Tibial nerve (tissue), 4 donors: ENCODE measurements around the gene FOSL2. TPM values are rescaled to one million over a fixed set of nuclear protein-coding genes. Genes with fewer than 3 reads are reported as not detected.

Source experiments
- DNase-seq, 2 donors: peaks; one replicate each; pipeline ENCODE4 v3.0.0-alpha.2; 2019; ENCODE audit warnings: low spot score in 2 of 2
- H3K27ac ChIP-seq, 4 donors: fragments of 200-600 bp; sonication (generic) in 3 of 4; one replicate each; pipeline ENCODE4 v1.5.1; 2017 to 2019; ENCODE audit warnings: mild to moderate bottlenecking in 1 of 4
- H3K27me3 ChIP-seq, 2 donors: fragments of 200-600 bp; sonication (generic) in 1 of 2; one replicate each; pipeline versions ENCODE4 v1.5.1 to v1.6.0; 2017 to 2019
- H3K36me3 ChIP-seq, 3 donors: fragments of 200-600 bp; sonication (generic); one replicate each; pipeline ENCODE4 v1.5.1; 2018 to 2019
- H3K4me1 ChIP-seq, 4 donors: fragments of 200-600 bp; sonication (generic) in 3 of 4; one replicate each; pipeline ENCODE4 v1.5.1; 2017 to 2019
- H3K4me3 ChIP-seq, 4 donors: fragments of 200-600 bp; sonication (generic) in 3 of 4; one replicate each; pipeline ENCODE4 v1.5.1; 2017 to 2019; ENCODE audit warnings: mild to moderate bottlenecking in 1 of 4, moderate library complexity in 1 of 4
- H3K9me3 ChIP-seq, 4 donors: fragments of 200-600 bp; sonication (generic) in 3 of 4; one replicate each; pipeline ENCODE4 v1.5.1; 2017 to 2019
- EP300 ChIP-seq, 2 donors: sonication (generic); formaldehyde crosslinking; IDR thresholded peaks; one replicate each; pipeline ENCODE4 v1.6.1; 2017; ENCODE audit warnings: antibody characterized with exemption in 2 of 2, mild to moderate bottlenecking in 1 of 2
- POLR2A ChIP-seq, 2 donors: fragments of 450-650 bp; IDR thresholded peaks; one replicate each; pipeline ENCODE4 v1.6.1; 2017; ENCODE audit warnings: antibody characterized with exemption in 2 of 2, mild to moderate bottlenecking in 2 of 2, moderate library complexity in 2 of 2
- WGBS, 2 donors: methylation state at CpG; one replicate each; pipeline ENCODE4 v1.1.5; 2018; 5-methylcytosine and 5-hydroxymethylcytosine counted together
- total RNA-seq, 4 donors: library from RNA; depleted of rRNA; stranded (reverse); fragments of >200 nt; gene quantifications; one replicate each; pipeline ENCODE4 v1.1.0, GENCODE V29; 2016
- TF ChIP-seq, protein P1 (sequence below), 5 experiments: fragments of 200-600 bp in 3 of 5; fragments of 450-650 bp in 2 of 5; sonication (generic) in 3 of 5; IDR thresholded peaks; one replicate each; pipeline ENCODE4 v1.5.1; 2016 to 2019; ENCODE audit warnings: antibody characterized with exemption in 5 of 5, mild to moderate bottlenecking in 3 of 5, moderate library complexity in 2 of 5

FOSL2 gene
- total RNA-seq, 4 donors from 2014 or later, result 141 to 207 (median 190) TPM

GRCh38 chr2:28356095-28356911 is 36.4 kb upstream of the FOSL2 start:
- 19 to 22% methylated on average over 9 to 12 of the region's 17 CpGs for WGBS, 2 donors
- TF ChIP-seq EP300 (IDR thresholded peaks at IDR 0.05), result peak in 1 of 2 donors; percentile 66
- TF ChIP-seq, protein P1, sequence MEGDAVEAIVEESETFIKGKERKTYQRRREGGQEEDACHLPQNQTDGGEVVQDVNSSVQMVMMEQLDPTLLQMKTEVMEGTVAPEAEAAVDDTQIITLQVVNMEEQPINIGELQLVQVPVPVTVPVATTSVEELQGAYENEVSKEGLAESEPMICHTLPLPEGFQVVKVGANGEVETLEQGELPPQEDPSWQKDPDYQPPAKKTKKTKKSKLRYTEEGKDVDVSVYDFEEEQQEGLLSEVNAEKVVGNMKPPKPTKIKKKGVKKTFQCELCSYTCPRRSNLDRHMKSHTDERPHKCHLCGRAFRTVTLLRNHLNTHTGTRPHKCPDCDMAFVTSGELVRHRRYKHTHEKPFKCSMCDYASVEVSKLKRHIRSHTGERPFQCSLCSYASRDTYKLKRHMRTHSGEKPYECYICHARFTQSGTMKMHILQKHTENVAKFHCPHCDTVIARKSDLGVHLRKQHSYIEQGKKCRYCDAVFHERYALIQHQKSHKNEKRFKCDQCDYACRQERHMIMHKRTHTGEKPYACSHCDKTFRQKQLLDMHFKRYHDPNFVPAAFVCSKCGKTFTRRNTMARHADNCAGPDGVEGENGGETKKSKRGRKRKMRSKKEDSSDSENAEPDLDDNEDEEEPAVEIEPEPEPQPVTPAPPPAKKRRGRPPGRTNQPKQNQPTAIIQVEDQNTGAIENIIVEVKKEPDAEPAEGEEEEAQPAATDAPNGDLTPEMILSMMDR (IDR thresholded peaks at IDR 0.05), result no peak
- peak; percentile 84 to 85 for DNase-seq
- H3K4me1 ChIP-seq, result peaks cover 0 to 26% (median 18%) of the 10 kb centered on the region in 4 donors
- H3K4me3 ChIP-seq, result no peak overlapping the region
- H3K36me3 ChIP-seq, result no peaks in the 10 kb centered on the region
- H3K27me3 ChIP-seq, result no peaks in the 10 kb centered on the region
- H3K9me3 ChIP-seq, result no peaks in the 10 kb centered on the region
- H3K27ac ChIP-seq, result peak overlapping the region; percentile 57 to 87 (median 74)

GRCh38 chr2:28357055-28357454 is 35.6 kb upstream of the FOSL2 start:
- peak overlapping the region; percentile 57 to 87 (median 74) for H3K27ac ChIP-seq
- no peak for TF ChIP-seq POLR2A (IDR thresholded peaks at IDR 0.05)
- TF ChIP-seq, protein P1 (IDR thresholded peaks at IDR 0.05), result no peak
- no peak for TF ChIP-seq EP300 (IDR thresholded peaks at IDR 0.05)
- H3K4me1 ChIP-seq, result peaks cover 0 to 26% (median 18%) of the 10 kb centered on the region in 4 donors
- DNase-seq, result no peak
- H3K9me3 ChIP-seq, result no peaks in the 10 kb centered on the region
- H3K36me3 ChIP-seq, result no peaks in the 10 kb centered on the region
- no peak overlapping the region for H3K4me3 ChIP-seq
- no peaks in the 10 kb centered on the region for H3K27me3 ChIP-seq
- 94 to 95% methylated on average over 5 of the region's 5 CpGs for WGBS, 2 donors

DNA sequence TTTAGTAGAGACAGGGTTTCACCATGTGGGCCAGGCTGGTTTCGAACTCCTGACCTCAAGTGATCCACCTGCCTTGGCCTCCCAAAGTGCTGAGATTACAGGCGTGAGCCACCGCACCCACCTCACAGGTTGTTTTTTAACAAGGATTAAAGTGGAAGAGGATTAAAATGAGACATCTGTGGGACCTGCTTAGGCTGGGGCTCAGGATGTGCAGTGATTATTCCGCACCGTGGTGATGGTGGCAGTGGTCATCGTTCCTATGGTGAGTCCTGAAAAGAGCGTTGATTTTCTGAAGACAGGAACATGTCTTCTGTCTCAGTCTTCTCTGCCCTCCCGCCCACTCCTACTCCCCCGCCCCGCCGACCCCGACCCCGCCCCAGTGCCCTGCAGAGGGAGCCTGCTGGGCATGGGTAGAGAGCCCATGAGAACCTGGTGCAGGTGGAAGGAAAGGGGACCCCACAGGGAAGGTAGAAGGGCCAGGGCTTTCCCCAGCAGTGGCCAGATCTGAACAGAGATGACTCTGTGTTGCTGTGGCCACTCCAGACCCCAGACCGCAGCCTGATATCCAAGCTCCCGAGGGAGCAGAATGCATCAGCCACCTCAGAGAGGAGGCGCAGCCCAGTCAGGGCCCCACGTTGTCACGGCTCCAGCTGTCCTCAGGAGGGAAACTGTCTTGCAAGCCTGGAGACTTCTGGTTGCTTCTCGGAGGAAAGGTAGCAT is 34.5 kb upstream of the FOSL2 start:
- Histone ChIP-seq H3K27ac (peak overlapping the region in 1 of 4 donors; percentile 52), H3K9me3 (no peaks in the 10 kb centered on the region), H3K4me3 (no peak overlapping the region), H3K27me3 (no peaks in the 10 kb centered on the region), H3K36me3 (no peaks in the 10 kb centered on the region), H3K4me1 (peaks cover 0 to 26% (median 18%) of the 10 kb centered on the region in 4 donors)
- no peak for TF ChIP-seq POLR2A (IDR thresholded peaks at IDR 0.05)
- no peak for TF ChIP-seq EP300 (IDR thresholded peaks at IDR 0.05)
- TF ChIP-seq, protein P1 (IDR thresholded peaks at IDR 0.05), result no peak
- WGBS, 2 donors, result 81 to 87% methylated on average over 19 of the region's 19 CpGs
- no peak for DNase-seq

DNA sequence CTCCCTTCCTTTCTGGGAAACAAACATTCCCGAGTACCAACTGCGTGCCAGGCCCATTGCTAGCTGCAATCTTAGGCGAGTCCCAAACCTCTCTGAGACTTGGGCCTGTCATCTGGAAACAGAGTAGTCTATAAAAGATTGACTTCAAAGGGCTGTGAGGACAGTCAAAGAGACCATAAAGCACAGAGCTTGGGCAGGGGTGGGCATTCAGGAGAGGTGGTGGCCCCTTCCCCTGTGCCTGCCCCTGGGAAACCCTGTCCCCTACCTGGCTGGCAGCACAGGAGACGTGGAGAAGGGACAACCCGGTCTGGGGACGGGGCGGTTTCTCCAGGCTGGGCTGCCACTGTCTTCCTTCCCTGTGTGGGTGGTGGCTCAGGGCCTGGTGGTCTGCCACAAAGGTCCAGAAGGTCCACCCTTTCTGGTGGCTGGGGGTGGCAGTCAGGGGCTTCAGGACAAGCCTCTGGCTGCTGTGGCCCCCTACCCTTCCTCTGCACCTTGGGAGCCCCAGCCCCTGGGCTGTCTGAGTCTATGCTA is 33.9 kb upstream of the FOSL2 start:
- H3K4me1 ChIP-seq, result peaks cover 0 to 26% (median 18%) of the 10 kb centered on the region in 4 donors
- TF ChIP-seq EP300 (IDR thresholded peaks at IDR 0.05), result no peak
- TF ChIP-seq, protein P1 (IDR thresholded peaks at IDR 0.05), result no peak
- TF ChIP-seq POLR2A (IDR thresholded peaks at IDR 0.05), result no peak
- no peaks in the 10 kb centered on the region for H3K9me3 ChIP-seq
- DNase-seq, result no peak
- H3K27ac ChIP-seq, result peak overlapping the region in 1 of 4 donors; percentile 52
- H3K27me3 ChIP-seq, result no peaks in the 10 kb centered on the region
- H3K36me3 ChIP-seq, result no peaks in the 10 kb centered on the region
- H3K4me3 ChIP-seq, result no peak overlapping the region
- WGBS, 2 donors, result 89 to 93% methylated on average over 6 to 7 of the region's 7 CpGs
